ENCODE measurements around the gene SYNGR2. TPM values are rescaled to one million over a fixed set of nuclear protein-coding genes. Genes with fewer than 3 reads are reported as not detected.

The SYNGR2 gene
- total RNA-seq, 1 experiment from 2014 or later: 148 TPM

GRCh38 chr17:78159575-78160158 lies 8.7 kb upstream of the SYNGR2 start:
- H4K20me1 ChIP-seq (ENCODE audit: insufficient read depth): no peaks in the 10 kb centered on the region
- H3K27ac ChIP-seq (ENCODE audit: low read depth, low read length): no peak overlapping the region
- ChIA-PET RAD21 (ENCODE audit: low non-redundant PET in 1 of 2, low total read pairs in 2 of 2, uncharacterized antibody in 2 of 2, unreplicated experiment in 2 of 2) (no interaction called here), POLR2A (no interaction called here), CTCF (no interaction called here)
- TF ChIP-seq POLR2AphosphoS5 (IDR thresholded peaks at IDR 0.05; ENCODE audit: low read depth, low read length): no peak
- DNase-seq (ENCODE audit: low read depth, low spot score) (no peak), ATAC-seq (no peak)
- H3K9me3 ChIP-seq (ENCODE audit: control insufficient read depth in 1 of 2, insufficient read depth in 1 of 2, low read depth in 1 of 2, low read length in 2 of 2): no peaks in the 10 kb centered on the region
- no peaks in the 10 kb centered on the region for H3K36me3 ChIP-seq (ENCODE audit: control insufficient read depth in 1 of 2, insufficient read depth in 2 of 2, low read length in 2 of 2)
- no peak overlapping the region for H2AFZ ChIP-seq (ENCODE audit: low read depth, low read length, poor library complexity, severe bottlenecking)
- peaks cover 7 to 11% of the 10 kb centered on the region in 2 experiments; a peak in 3 of 4 replicates for H3K4me1 ChIP-seq (ENCODE audit: control insufficient read depth in 1 of 2, insufficient read depth in 2 of 2, low read length in 2 of 2)
- H3K9me2 ChIP-seq (ENCODE audit: insufficient read depth): no peaks in the 10 kb centered on the region
- no peak overlapping the region for H3K4me3 ChIP-seq (replicated peaks in 1 of 2; ENCODE audit: low read depth in 1 of 2, low read length in 2 of 2)
- intact Hi-C loops (cut with micrococcal nuclease): no loop called here
- H3K9ac ChIP-seq (ENCODE audit: low read length): no peak overlapping the region
- BruUV-seq (replicated peaks): no TSS peak
- no peaks in the 10 kb centered on the region for H3K27me3 ChIP-seq (ENCODE audit: insufficient read depth, low read length)
- no peaks in the 10 kb centered on the region for H3K79me2 ChIP-seq (ENCODE audit: insufficient read depth, low read length)
- H3K4me2 ChIP-seq (ENCODE audit: low read length): no peak overlapping the region

GRCh38 chr17:78163881-78164747 lies 4.3 kb upstream of the SYNGR2 start:
- H3K9me2 ChIP-seq (ENCODE audit: insufficient read depth): no peaks in the 10 kb centered on the region
- DNase-seq (ENCODE audit: low read depth, low spot score) (no peak), ATAC-seq (no peak)
- peaks cover 5% of the 10 kb centered on the region for H3K79me2 ChIP-seq (ENCODE audit: insufficient read depth, low read length)
- ChIA-PET POLR2A (interaction anchor here (1.3 kb wide), 1 partner anchor 23 kb away, joined by 7 read pairs; the partner anchor contains the start of genes AFMID and TK1), CTCF (interaction anchor here (0.6 kb wide), 1 partner anchor 22 kb away, joined by 3 read pairs; no protein-coding TSS in a partner anchor), RAD21 (ENCODE audit: low non-redundant PET in 1 of 2, low total read pairs in 2 of 2, uncharacterized antibody in 2 of 2, unreplicated experiment in 2 of 2) (no interaction called here)
- no peaks in the 10 kb centered on the region for H4K20me1 ChIP-seq (ENCODE audit: insufficient read depth)
- no peak overlapping the region for H2AFZ ChIP-seq (ENCODE audit: low read depth, low read length, poor library complexity, severe bottlenecking)
- no TSS peak for BruUV-seq (replicated peaks)
- H3K27ac ChIP-seq (ENCODE audit: low read depth, low read length): no peak overlapping the region
- no peak overlapping the region for H3K4me3 ChIP-seq (replicated peaks in 1 of 2; ENCODE audit: low read depth in 1 of 2, low read length in 2 of 2)
- no peaks in the 10 kb centered on the region for H3K9me3 ChIP-seq (ENCODE audit: control insufficient read depth in 1 of 2, insufficient read depth in 1 of 2, low read depth in 1 of 2, low read length in 2 of 2)
- no peaks in the 10 kb centered on the region for H3K27me3 ChIP-seq (ENCODE audit: insufficient read depth, low read length)
- no peaks in the 10 kb centered on the region for H3K36me3 ChIP-seq (ENCODE audit: control insufficient read depth in 1 of 2, insufficient read depth in 2 of 2, low read length in 2 of 2)
- no peak overlapping the region for H3K9ac ChIP-seq (ENCODE audit: low read length)
- intact Hi-C loops (cut with micrococcal nuclease): no loop called here
- H3K4me2 ChIP-seq (ENCODE audit: low read length): no peak overlapping the region
- peaks cover 15 to 25% of the 10 kb centered on the region in 2 experiments; a peak in 3 of 4 replicates for H3K4me1 ChIP-seq (ENCODE audit: control insufficient read depth in 1 of 2, insufficient read depth in 2 of 2, low read length in 2 of 2)
- no peak for TF ChIP-seq EGR1 (IDR thresholded peaks at IDR 0.05; ENCODE audit: low read depth)
- no peak for TF ChIP-seq SIN3A (IDR thresholded peaks at IDR 0.05; ENCODE audit: low read depth)
- no peak for TF ChIP-seq SP1 (IDR thresholded peaks at IDR 0.05; ENCODE audit: low read depth)
- TF ChIP-seq EZH2 (IDR thresholded peaks at IDR 0.05): no peak
- TF ChIP-seq FOSL1 (IDR thresholded peaks at IDR 0.05; ENCODE audit: low read depth): no peak
- no peak for TF ChIP-seq EZH2phosphoT487 (IDR thresholded peaks at IDR 0.05; ENCODE audit: borderline replicate concordance)
- TF ChIP-seq CEBPB (IDR thresholded peaks at IDR 0.05; ENCODE audit: low read depth): no peak
- no peak for TF ChIP-seq CBX3 (IDR thresholded peaks at IDR 0.05; ENCODE audit: low read depth)
- TF ChIP-seq ELF1 (IDR thresholded peaks at IDR 0.05; ENCODE audit: borderline replicate concordance, low read depth): no peak
- TF ChIP-seq ZBTB33 (IDR thresholded peaks at IDR 0.05; ENCODE audit: extremely low read depth, insufficient replicate concordance, low read length): no peak
